Sigmoid colon (tissue), 7 donors: Measurements from ENCODE around the gene TEX12. TPM values are rescaled to one million over a fixed set of nuclear protein-coding genes. Genes with fewer than 3 reads are reported as not detected.

Experiments
- DNase-seq: peaks from one replicate; pipeline ENCODE4 v3.0.0-alpha.2; 2019
- H3K27ac ChIP-seq, 4 donors: fragments of 200-600 bp; sonication (generic); one replicate each; pipeline ENCODE4 v1.5.1; 2016 to 2019; ENCODE audit warnings: mild to moderate bottlenecking in 1 of 4
- H3K27me3 ChIP-seq, 3 donors: fragments of 200-600 bp; sonication (generic); one replicate each; pipeline ENCODE4 v1.5.1; 2019; ENCODE audit warnings: mild to moderate bottlenecking in 1 of 3
- H3K36me3 ChIP-seq, 4 donors: fragments of 200-600 bp; sonication (generic); one replicate each; pipeline ENCODE4 v1.5.1; 2016 to 2019
- H3K4me1 ChIP-seq, 4 donors: fragments of 200-600 bp; sonication (generic); one replicate each; pipeline ENCODE4 v1.5.1; 2017 to 2019
- H3K4me3 ChIP-seq, 4 donors: fragments of 200-600 bp; sonication (generic); one replicate each; pipeline ENCODE4 v1.5.1; 2017 to 2019; ENCODE audit warnings: mild to moderate bottlenecking in 2 of 4, moderate library complexity in 1 of 4
- H3K9me3 ChIP-seq, 4 donors: fragments of 200-600 bp in 3 of 4; sonication (generic) in 3 of 4; one replicate each; pipeline versions ENCODE4 v1.5.1 to v1.6.1; 2013 to 2019
- EP300 ChIP-seq, 4 donors: sonication (generic); formaldehyde crosslinking; IDR thresholded peaks; one replicate each; pipeline ENCODE4 v1.6.1; 2017; ENCODE audit warnings: antibody characterized with exemption in 4 of 4
- POLR2A ChIP-seq, 2 donors: fragments of 450-650 bp; IDR thresholded peaks; one replicate each; pipeline ENCODE4 v1.6.1; 2016; ENCODE audit warnings: antibody characterized with exemption in 2 of 2, mild to moderate bottlenecking in 2 of 2, moderate library complexity in 2 of 2
- POLR2AphosphoS5 ChIP-seq, 4 donors: sonication (generic); formaldehyde crosslinking; IDR thresholded peaks; one replicate each; pipeline ENCODE4 v1.6.1; 2017; ENCODE audit warnings: antibody characterized with exemption in 4 of 4
- WGBS, 2 donors: extraction: QIAGEN DNeasy Blood & Tissue Kit; methylation state at CpG; one replicate each; pipeline ENCODE4 v1.1.7; 2013; 5-methylcytosine and 5-hydroxymethylcytosine counted together
- intact Hi-C: fragments of 100-400 bp; cut with DNase I; formaldehyde crosslinking; loops from one replicate; pipeline ENCODE4 v1.15.1; 2023
- polyA plus RNA-seq, 3 donors: library from polyadenylated mRNA; stranded (reverse); fragments of 200-250 nt; gene quantifications; one replicate each; pipeline ENCODE4 v1.2.3, GENCODE V29; 2013
- total RNA-seq, 4 donors: library from RNA; depleted of rRNA; stranded (reverse); fragments of >200 nt; gene quantifications; one replicate each; pipeline ENCODE4 v1.1.0, GENCODE V29; 2016
- TF ChIP-seq, protein P1 (sequence below), 4 experiments: fragments of 450-650 bp in 3 of 4; fragments of 200-600 bp in 1 of 4; IDR thresholded peaks; one replicate each; pipeline ENCODE4 v1.5.1; 2016 to 2019; ENCODE audit warnings: antibody characterized with exemption in 4 of 4, mild to moderate bottlenecking in 3 of 4, moderate library complexity in 2 of 4
- donor health status: healthy with polysubstance abuse.
- donor health status: Bipolar disorder and iron deficiency.
- donor health status: healthy.

Gene TEX12
- total and polyA plus RNA-seq, 7 donors: 0.68 to 1.5 (median 1.1) TPM; not detected in 4

DNA sequence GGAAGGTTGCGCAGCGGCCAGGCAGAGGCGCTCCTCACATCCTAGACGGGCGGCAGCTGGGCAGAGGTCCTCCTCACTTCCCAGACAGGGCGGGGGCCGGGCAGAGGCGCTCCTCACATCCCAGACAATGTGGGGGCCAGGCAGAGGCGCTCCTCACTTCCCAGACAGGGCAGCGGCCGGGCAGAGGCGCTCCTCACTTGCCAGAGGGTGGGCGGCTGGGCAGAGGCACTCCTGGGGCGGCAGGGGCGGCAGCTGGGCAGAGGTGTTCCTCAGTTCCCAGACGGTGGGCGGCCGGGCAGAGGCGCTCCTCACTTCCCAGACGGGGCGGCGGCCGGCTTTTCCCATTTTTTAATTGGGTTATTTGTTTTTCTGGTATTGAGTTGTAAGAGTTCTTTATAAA lies 38.9 kb downstream of the TEX12 start:
- intact Hi-C loops: no loop called here
- H3K27me3 ChIP-seq: no peaks in the 10 kb centered on the region
- no peak overlapping the region for H3K4me3 ChIP-seq
- no peaks in the 10 kb centered on the region for H3K9me3 ChIP-seq
- H3K36me3 ChIP-seq: peaks cover 0 to 3% (median 0%) of the 10 kb centered on the region in 4 donors
- H3K4me1 ChIP-seq: no peaks in the 10 kb centered on the region
- TF ChIP-seq POLR2AphosphoS5 (IDR thresholded peaks at IDR 0.05) (no peak), EP300 (IDR thresholded peaks at IDR 0.05) (no peak), POLR2A (IDR thresholded peaks at IDR 0.05) (no peak)
- TF ChIP-seq, protein P1, sequence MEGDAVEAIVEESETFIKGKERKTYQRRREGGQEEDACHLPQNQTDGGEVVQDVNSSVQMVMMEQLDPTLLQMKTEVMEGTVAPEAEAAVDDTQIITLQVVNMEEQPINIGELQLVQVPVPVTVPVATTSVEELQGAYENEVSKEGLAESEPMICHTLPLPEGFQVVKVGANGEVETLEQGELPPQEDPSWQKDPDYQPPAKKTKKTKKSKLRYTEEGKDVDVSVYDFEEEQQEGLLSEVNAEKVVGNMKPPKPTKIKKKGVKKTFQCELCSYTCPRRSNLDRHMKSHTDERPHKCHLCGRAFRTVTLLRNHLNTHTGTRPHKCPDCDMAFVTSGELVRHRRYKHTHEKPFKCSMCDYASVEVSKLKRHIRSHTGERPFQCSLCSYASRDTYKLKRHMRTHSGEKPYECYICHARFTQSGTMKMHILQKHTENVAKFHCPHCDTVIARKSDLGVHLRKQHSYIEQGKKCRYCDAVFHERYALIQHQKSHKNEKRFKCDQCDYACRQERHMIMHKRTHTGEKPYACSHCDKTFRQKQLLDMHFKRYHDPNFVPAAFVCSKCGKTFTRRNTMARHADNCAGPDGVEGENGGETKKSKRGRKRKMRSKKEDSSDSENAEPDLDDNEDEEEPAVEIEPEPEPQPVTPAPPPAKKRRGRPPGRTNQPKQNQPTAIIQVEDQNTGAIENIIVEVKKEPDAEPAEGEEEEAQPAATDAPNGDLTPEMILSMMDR (IDR thresholded peaks at IDR 0.05): no peak
- H3K27ac ChIP-seq: no peak overlapping the region
- 95 to 97% methylated on average over 23 of the region's 23 CpGs for WGBS, 2 donors
- DNase-seq: peak; percentile 60

DNA sequence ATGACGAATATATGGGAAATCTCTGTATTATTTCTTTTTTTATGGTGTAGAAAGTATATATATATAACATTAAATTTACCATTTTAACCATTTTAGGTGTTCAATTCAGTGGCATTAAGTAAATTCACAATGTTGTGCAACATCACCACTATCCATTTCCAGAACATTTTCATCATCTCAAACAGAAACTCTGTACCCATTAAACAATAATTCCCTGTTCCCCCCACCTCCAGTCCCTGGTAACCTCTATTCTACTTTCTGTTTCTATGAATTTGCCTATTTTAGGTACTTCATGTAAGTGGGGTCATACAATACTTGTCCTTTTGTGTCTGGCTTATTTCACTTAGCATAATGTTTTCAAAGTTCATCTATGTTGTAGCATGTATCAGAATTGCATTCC lies 43.7 kb downstream of the TEX12 start:
- intact Hi-C loops: no loop called here
- Histone ChIP-seq H3K36me3 (no peaks in the 10 kb centered on the region), H3K4me1 (no peaks in the 10 kb centered on the region), H3K27me3 (no peaks in the 10 kb centered on the region), H3K27ac (no peak overlapping the region), H3K9me3 (no peaks in the 10 kb centered on the region), H3K4me3 (no peak overlapping the region)
- 84 to 93% methylated on average over 1 of the region's 1 CpG for WGBS, 2 donors
- no peak for DNase-seq
- TF ChIP-seq, protein P1 (IDR thresholded peaks at IDR 0.05): no peak
- TF ChIP-seq POLR2A (IDR thresholded peaks at IDR 0.05) (no peak), POLR2AphosphoS5 (IDR thresholded peaks at IDR 0.05) (no peak), EP300 (IDR thresholded peaks at IDR 0.05) (no peak)

DNA sequence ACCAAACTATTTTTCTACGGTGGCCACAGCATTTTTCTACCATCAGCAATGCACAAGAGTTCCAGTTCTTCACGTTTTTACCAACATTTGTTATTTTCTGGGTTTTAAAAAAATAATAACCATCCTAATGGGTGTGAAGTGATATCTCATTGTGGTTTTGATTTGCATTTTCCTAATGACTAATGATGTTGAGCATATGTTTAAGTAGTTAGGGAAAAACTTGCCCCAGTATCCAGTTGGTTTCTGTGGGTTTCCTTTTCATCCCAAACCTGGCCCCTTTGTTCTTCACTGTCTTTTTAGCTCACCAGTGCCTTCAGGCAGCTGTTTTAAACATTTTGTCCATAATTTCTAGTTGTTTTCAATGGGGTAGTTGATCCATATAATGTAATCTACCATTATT lies 44.4 kb downstream of the TEX12 start:
- H3K27ac ChIP-seq: no peak overlapping the region
- H3K4me3 ChIP-seq: no peak overlapping the region
- no peaks in the 10 kb centered on the region for H3K4me1 ChIP-seq
- DNase-seq: no peak
- no peaks in the 10 kb centered on the region for H3K9me3 ChIP-seq
- 40 to 68% methylated on average over 2 of the region's 2 CpGs for WGBS, 2 donors
- no peaks in the 10 kb centered on the region for H3K27me3 ChIP-seq
- intact Hi-C loops: no loop called here
- no peak for TF ChIP-seq EP300 (IDR thresholded peaks at IDR 0.05)
- TF ChIP-seq, protein P1 (IDR thresholded peaks at IDR 0.05): no peak
- TF ChIP-seq POLR2AphosphoS5 (IDR thresholded peaks at IDR 0.05): no peak
- no peak for TF ChIP-seq POLR2A (IDR thresholded peaks at IDR 0.05)
- H3K36me3 ChIP-seq: no peaks in the 10 kb centered on the region

DNA sequence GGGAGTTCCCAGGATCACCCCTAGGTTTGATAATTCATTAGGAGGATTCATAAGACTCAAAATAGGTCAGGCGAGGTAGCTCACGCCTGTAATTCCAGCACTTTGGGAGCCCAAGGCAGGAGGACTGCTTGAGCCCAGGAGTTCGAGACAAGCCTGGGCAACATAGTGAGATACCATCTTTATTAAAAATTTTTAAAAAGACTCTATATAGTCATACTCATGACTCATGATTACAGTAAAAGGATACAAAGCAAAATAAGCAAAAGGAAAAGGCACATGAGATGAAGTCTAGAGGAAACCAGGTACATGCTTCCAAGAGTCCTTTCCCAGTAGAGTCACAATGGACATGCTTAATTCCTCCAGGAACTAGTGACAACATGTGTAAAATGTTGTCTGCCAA lies 45.1 kb downstream of the TEX12 start:
- H3K27ac ChIP-seq: no peak overlapping the region
- H3K4me3 ChIP-seq: no peak overlapping the region
- TF ChIP-seq EP300 (IDR thresholded peaks at IDR 0.05) (no peak), POLR2AphosphoS5 (IDR thresholded peaks at IDR 0.05) (no peak), POLR2A (IDR thresholded peaks at IDR 0.05) (no peak)
- TF ChIP-seq, protein P1 (IDR thresholded peaks at IDR 0.05): no peak
- H3K4me1 ChIP-seq: no peaks in the 10 kb centered on the region
- intact Hi-C loops: no loop called here
- H3K9me3 ChIP-seq: no peaks in the 10 kb centered on the region
- H3K36me3 ChIP-seq: no peaks in the 10 kb centered on the region
- no peaks in the 10 kb centered on the region for H3K27me3 ChIP-seq
- WGBS, 2 donors: 98 to 99% methylated on average over 3 of the region's 3 CpGs
- no peak for DNase-seq

- intact Hi-C loops: no loop called here
- Histone ChIP-seq H3K36me3 (no peaks in the 10 kb centered on the region), H3K4me3 (no peak overlapping the region), H3K27ac (no peak overlapping the region), H3K4me1 (no peaks in the 10 kb centered on the region), H3K9me3 (no peaks in the 10 kb centered on the region), H3K27me3 (no peaks in the 10 kb centered on the region)
- TF ChIP-seq, protein P1 (IDR thresholded peaks at IDR 0.05): no peak
- no peak for TF ChIP-seq EP300 (IDR thresholded peaks at IDR 0.05)
- TF ChIP-seq POLR2AphosphoS5 (IDR thresholded peaks at IDR 0.05): no peak
- TF ChIP-seq POLR2A (IDR thresholded peaks at IDR 0.05): no peak
- DNase-seq: no peak
These were observed 45.5 kb downstream of the TEX12 start for GRCh38 chr11:112212710-112213109.
